Skeletal muscle tissue (tissue), 4 donors: ENCODE measurements around the gene CDC42EP3. TPM values are rescaled to one million over a fixed set of nuclear protein-coding genes. Genes with fewer than 3 reads are reported as not detected.
A peak's percentile ranks its signal among the peaks of the same experiment; 100 is the strongest.

Experiments
- H3K27ac ChIP-seq: one replicate; pipeline ENCODE4 v1.7.0; 2013; ENCODE audit warnings: mild to moderate bottlenecking, low read depth, low read length, inconsistent platforms
- H3K27me3 ChIP-seq, 3 donors: one replicate each; pipeline ENCODE4 v1.7.0; 2013; ENCODE audit warnings: low read length in 3 of 3; ENCODE audit not compliant: control insufficient read depth in 3 of 3, insufficient read depth in 3 of 3
- H3K36me3 ChIP-seq, 3 donors: one replicate each; pipeline ENCODE4 v1.7.0; 2013; ENCODE audit warnings: low read length in 3 of 3; ENCODE audit not compliant: control insufficient read depth in 3 of 3, insufficient read depth in 3 of 3
- H3K4me1 ChIP-seq, 3 donors: one replicate each; pipeline ENCODE4 v1.7.0; 2013; ENCODE audit warnings: low read length in 3 of 3, mild to moderate bottlenecking in 3 of 3; ENCODE audit not compliant: control insufficient read depth in 3 of 3, insufficient read depth in 3 of 3
- H3K4me3 ChIP-seq, 3 donors: one replicate each; pipeline ENCODE4 v1.7.0; 2013; ENCODE audit warnings: low read length in 3 of 3
- H3K9ac ChIP-seq, 3 donors: one replicate each; pipeline ENCODE4 v1.7.0; 2013; ENCODE audit warnings: low read length in 3 of 3, mild to moderate bottlenecking in 3 of 3, moderate library complexity in 2 of 3, low read depth in 1 of 3
- H3K9me3 ChIP-seq, 3 donors: one replicate each; pipeline ENCODE4 v1.7.0; 2013; ENCODE audit warnings: low read length in 3 of 3; ENCODE audit not compliant: control insufficient read depth in 3 of 3
- total RNA-seq: library from RNA; depleted of rRNA; stranded (reverse); fragments of >200 nt; gene quantifications from one replicate; pipeline ENCODE4 v1.2.3, GENCODE V29; 2014
- donor health status: Osteomylitis.

CDC42EP3 gene
- total RNA-seq, 1 donor from 2014 or later, result 3.7 TPM

DNA sequence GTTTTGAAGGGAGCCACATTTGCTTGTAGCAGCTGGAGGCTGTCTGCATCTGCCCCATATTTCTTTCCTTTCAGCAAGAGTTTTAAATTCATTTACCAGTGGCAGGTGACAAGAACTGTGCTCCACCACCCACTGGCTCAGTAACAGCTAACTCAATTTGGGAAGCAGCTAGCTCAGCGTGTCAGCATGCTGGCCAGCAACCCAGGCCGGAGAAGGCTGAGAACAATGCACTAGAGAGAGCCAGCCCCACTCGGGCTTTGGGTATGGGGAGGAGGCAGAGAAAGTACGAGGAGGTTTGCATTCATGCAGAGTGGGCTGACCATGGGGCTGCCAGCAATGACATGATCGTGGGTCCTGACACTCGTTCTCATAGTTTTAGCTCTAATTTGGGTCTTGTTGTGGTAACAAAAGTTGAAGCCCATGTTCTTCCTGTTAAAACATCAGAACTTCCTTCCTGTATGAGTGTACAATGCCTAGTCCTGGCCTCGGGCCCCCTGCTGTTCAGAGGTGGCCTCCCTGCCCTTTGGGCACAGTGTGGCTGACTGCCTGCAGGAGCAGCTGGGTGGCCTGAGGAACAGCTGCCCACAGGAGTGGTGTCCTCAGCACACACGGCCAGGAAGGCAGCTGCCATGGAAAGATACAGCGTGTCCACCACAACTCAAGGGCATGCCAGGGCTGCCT is 23.0 kb downstream of the CDC42EP3 start:
- Histone ChIP-seq H3K9ac (peak overlapping the region in 2 of 3 donors; percentile 4 to 54), H3K4me1 (peaks cover 58 to 60% (median 59%) of the 10 kb centered on the region in 3 donors), H3K9me3 (no peaks in the 10 kb centered on the region), H3K4me3 (peak overlapping the region; percentile 7 to 51 (median 49)), H3K27me3 (no peaks in the 10 kb centered on the region), H3K27ac (peak overlapping the region; percentile 78), H3K36me3 (peaks cover 7 to 10% (median 10%) of the 10 kb centered on the region in 3 donors)

DNA sequence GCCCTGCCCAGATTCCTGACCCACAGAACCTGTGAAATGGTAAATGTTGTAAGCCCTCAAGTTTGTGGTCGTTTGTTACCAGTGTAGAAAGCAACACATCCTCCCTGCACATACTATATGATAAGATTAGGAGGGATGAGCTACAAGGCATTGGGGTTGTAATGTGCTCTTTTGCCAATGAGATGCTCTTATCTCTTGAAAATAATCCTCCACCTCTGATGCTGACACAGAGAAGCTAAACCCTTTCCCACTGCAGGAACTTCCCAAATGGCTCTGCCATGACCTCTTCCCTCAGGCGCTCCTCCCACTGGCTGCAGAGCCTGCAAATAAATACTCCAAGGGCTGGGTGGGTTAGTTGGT is 23.5 kb downstream of the CDC42EP3 start:
- Histone ChIP-seq H3K27ac (peak overlapping the region; percentile 78), H3K4me3 (peak overlapping the region in 1 of 3 donors; percentile 51)

DNA sequence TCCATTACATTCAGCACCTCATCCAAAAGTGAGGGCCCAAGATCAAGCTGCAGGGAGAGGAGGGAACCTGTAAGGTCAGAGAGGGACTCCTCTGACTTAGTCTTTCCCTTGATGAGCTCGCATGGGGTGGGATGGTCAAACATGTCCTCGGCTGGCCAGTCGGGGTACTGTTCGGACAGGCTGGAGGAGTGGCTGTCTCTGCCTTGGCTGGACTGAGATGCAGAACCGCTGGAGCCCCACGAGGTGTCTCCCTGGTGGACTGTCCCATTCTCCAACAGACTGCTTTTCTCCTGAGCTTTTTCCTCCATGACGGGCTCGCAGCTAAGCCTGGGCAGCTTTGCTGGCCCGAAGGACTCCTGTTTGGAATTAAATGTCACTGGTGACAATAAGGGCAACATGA is 25.6 kb downstream of the CDC42EP3 start:
- Histone ChIP-seq H3K9ac (no peak overlapping the region), H3K9me3 (no peaks in the 10 kb centered on the region), H3K27me3 (no peaks in the 10 kb centered on the region), H3K27ac (peak overlapping the region; percentile 22), H3K36me3 (peaks cover 7 to 10% (median 10%) of the 10 kb centered on the region in 3 donors), H3K4me1 (peaks cover 37 to 47% (median 39%) of the 10 kb centered on the region in 3 donors), H3K4me3 (no peak overlapping the region)

More for the DNA sequence above, 23.5 kb downstream of the CDC42EP3 start:
- Histone ChIP-seq H3K36me3 (peaks cover 7 to 10% (median 10%) of the 10 kb centered on the region in 3 donors), H3K27me3 (no peaks in the 10 kb centered on the region), H3K4me1 (peaks cover 53 to 57% (median 55%) of the 10 kb centered on the region in 3 donors), H3K9me3 (no peaks in the 10 kb centered on the region), H3K9ac (peak overlapping the region in 1 of 3 donors; percentile 54)

DNA sequence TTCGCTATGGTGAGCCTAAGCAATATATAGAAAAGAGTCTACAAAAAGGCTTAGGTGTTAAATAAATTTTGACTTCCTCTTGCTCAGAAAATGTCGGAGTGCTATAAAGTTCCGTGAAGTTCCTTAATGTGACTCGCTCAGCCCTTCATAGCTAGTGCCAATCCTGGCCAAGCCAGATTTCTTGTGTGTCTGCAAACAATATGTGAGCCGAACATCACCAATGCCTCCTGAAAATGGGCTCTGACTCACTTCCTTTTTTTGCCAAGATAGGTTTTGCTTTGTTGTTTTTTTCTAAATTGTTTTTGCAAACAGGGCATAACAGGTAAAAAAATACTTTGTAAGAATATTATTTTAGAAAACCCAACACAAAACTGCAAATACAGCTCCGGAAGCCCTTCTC is 26.1 kb downstream of the CDC42EP3 start:
- Histone ChIP-seq H3K9ac (no peak overlapping the region), H3K27ac (peak overlapping the region; percentile 22), H3K9me3 (no peaks in the 10 kb centered on the region), H3K4me3 (no peak overlapping the region), H3K36me3 (peaks cover 7 to 10% (median 10%) of the 10 kb centered on the region in 3 donors), H3K4me1 (peaks cover 32 to 42% (median 34%) of the 10 kb centered on the region in 3 donors), H3K27me3 (no peaks in the 10 kb centered on the region)

DNA sequence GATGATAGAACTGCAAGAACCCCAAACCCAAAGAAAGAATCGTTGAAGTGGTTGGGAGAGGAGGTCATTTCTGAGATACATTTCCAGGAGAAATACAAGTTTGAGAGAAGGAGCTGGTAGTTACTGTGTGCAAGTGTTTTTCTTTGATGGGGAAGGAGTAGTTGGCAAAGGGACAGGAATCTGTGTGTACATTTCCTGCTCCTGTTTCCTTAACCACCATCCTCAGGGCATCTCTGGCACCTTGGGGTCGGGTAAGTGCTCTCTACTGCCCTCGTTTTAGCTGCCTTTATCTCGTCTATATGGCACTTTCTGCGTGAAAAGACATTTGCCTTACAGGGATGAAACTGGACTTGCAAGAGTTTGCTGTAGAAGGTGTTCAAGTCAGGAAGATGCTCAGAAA is 27.3 kb downstream of the CDC42EP3 start:
- H3K4me1 ChIP-seq, result peaks cover 21 to 35% (median 24%) of the 10 kb centered on the region in 3 donors
- H3K27ac ChIP-seq, result no peak overlapping the region

DNA sequence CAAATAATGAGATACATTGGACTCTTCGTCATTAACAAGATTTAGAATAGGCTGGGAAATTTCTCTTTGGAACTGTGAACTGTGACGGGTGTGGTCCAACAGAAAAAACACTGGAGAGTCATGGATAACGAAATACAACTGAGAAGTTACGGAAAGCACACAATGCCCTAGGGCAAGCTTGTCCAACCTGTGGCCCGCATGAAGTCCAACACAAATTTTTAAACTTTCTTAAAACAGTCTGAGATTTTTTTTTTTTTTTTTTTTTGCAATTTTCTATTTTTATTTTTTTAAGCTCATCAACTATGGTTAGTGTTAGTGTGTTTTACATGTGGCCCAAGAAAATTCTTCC is 27.7 kb downstream of the CDC42EP3 start:
- Histone ChIP-seq H3K9ac (no peak overlapping the region), H3K4me3 (no peak overlapping the region), H3K4me1 (peaks cover 16 to 30% (median 19%) of the 10 kb centered on the region in 3 donors), H3K27me3 (no peaks in the 10 kb centered on the region), H3K27ac (no peak overlapping the region), H3K9me3 (no peaks in the 10 kb centered on the region), H3K36me3 (peaks cover 7 to 10% (median 10%) of the 10 kb centered on the region in 3 donors)

More for the DNA sequence above, 27.3 kb downstream of the CDC42EP3 start:
- Histone ChIP-seq H3K27me3 (no peaks in the 10 kb centered on the region), H3K4me3 (no peak overlapping the region), H3K9ac (no peak overlapping the region), H3K36me3 (peaks cover 7 to 10% (median 10%) of the 10 kb centered on the region in 3 donors), H3K9me3 (no peaks in the 10 kb centered on the region)

DNA sequence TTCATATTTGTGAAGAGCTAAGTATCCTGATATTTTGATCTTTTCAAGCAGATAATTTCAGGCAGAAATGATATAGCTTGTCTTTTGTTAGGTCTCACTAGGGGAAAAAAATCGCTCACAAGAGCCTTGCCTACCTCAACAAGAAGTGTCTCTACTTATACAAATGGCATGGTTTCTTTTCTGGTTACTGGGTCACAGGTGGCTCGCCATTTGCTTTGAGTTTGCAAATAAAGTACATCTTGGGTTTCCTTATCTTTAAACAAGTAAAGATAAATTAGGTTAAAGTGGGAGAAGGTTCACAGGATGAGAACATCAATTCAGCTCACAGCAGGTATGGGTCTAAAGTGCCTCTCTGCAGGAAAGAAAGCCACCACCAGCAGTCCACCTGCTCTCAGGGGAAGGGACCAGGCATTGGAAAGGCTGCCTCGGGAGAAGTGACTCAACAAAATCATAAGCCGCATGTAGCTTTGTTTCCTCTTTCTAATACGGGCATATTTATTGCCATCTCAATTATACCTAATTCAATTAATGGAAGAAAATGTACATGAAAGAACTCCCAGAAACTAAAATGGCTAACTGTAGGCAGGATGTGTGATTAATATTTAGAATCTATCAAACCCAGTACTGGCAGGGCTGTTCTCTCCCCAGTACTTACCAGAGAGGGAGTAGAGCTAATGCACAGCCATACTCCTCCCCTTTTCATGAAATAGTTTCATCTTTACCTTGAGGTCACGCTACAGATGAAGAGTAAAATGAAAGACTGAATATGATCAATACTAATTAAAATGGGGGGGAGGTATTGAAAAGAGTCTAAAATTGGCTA is 28.3 kb downstream of the CDC42EP3 start:
- Histone ChIP-seq H3K4me3 (no peak overlapping the region), H3K36me3 (peaks cover 7 to 10% (median 10%) of the 10 kb centered on the region in 3 donors), H3K27me3 (no peaks in the 10 kb centered on the region), H3K27ac (no peak overlapping the region), H3K4me1 (peaks cover 10 to 24% (median 13%) of the 10 kb centered on the region in 3 donors), H3K9me3 (no peaks in the 10 kb centered on the region), H3K9ac (no peak overlapping the region)

DNA sequence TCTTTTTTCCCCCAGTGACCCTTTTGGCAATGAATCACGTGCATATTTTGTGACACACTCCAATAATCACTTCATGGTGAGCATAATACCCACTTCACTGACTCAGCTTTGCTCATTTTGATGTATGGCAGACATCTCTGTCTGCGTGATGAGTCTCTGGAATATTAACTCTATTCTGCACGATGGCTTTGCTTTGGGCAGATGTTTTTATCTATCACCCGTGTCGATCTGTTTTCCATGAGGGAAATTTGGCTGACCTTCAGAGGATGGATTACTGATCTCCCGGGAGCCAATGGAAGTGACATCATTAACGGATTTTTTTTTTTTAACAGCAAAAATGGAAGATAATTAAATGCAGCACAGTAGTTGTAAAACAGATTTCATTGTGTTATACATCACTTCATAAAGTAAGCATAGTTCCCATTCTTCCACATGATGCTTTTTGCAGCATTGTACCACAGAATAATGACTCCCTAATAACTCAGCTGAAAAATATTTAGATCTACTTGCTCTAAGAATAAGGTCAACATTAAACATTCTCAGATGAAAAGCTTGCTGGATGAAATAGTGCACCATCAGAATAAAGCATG is 29.8 kb downstream of the CDC42EP3 start:
- H3K36me3 ChIP-seq, result peaks cover 7 to 10% (median 10%) of the 10 kb centered on the region in 3 donors

DNA sequence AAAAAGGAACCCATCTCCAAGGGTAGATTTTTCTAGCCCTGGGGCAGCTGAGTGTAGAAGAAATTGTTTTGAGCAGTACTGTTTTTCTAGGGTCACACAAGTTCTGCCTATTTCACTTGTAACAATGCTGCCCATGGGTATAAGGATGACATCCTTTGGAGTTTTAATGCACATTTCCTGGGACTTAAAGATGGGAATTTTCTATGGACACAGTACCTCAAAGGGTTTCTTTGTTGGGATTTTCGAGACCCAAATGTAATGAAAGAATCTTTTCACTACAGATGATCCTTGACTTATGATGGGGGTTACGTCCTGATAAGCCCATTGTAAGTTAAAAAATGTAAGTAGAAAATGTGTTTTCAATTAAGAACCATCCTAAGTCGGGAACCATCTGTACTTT is 31.8 kb downstream of the CDC42EP3 start:
- Histone ChIP-seq H3K4me1 (peaks cover 0 to 5% (median 0%) of the 10 kb centered on the region in 3 donors), H3K27me3 (no peaks in the 10 kb centered on the region), H3K4me3 (no peak overlapping the region), H3K9ac (no peak overlapping the region), H3K9me3 (no peaks in the 10 kb centered on the region), H3K36me3 (peaks cover under 1 to 3% (median 1%) of the 10 kb centered on the region in 3 donors), H3K27ac (no peak overlapping the region)

More for the DNA sequence above, 29.8 kb downstream of the CDC42EP3 start:
- H3K27ac ChIP-seq, result no peak overlapping the region
- H3K4me3 ChIP-seq, result no peak overlapping the region
- no peaks in the 10 kb centered on the region for H3K27me3 ChIP-seq
- no peaks in the 10 kb centered on the region for H3K9me3 ChIP-seq
- H3K4me1 ChIP-seq, result peaks cover 0 to 10% (median 3%) of the 10 kb centered on the region in 3 donors
- H3K9ac ChIP-seq, result no peak overlapping the region
